HEK293 (cell line): ENCODE data around the gene TSPAN3.

Experiments used
- CTCF ChIA-PET: fragments of 350-600 bp; formaldehyde crosslinking; extraction: SDS; loops from one replicate; lab custom pipeline; 2021; ENCODE audit warnings: antibody characterized with exemption; lab: Yijun Ruan, JAX
- POLR2A ChIA-PET: fragments of 300-600 bp; formaldehyde crosslinking; extraction: SDS; loops from one replicate; lab custom pipeline; 2020; ENCODE audit warnings: antibody characterized with exemption, inconsistent platforms; lab: Yijun Ruan, JAX
- H3K27ac ChIP-seq: fragments of 200-500 bp; sonication (Bioruptor generic); 2 replicates; pipeline ENCODE4 v1.5.1; 2014; ENCODE audit warnings: low read depth, low read length, control low read depth, inconsistent platforms; ENCODE audit errors: extremely low read depth
- H3K36me3 ChIP-seq, 2 experiments: fragments of 200-500 bp in 1 of 2; sonication (Bioruptor generic) in 1 of 2; 1 replicate in 1 of 2; 2 replicates in 1 of 2; pipeline ENCODE4 v1.5.1; 2014 to 2017; ENCODE audit warnings: inconsistent platforms in 2 of 2, low read length in 2 of 2; ENCODE audit not compliant: control insufficient read depth in 2 of 2, insufficient read depth in 1 of 2
- H3K4me1 ChIP-seq: fragments of 200-500 bp; sonication (Bioruptor generic); 2 replicates; pipeline ENCODE4 v1.5.1; 2014; ENCODE audit warnings: mild to moderate bottlenecking, low read length, inconsistent platforms; ENCODE audit not compliant: control insufficient read depth, insufficient read depth
- H3K4me3 ChIP-seq: 2 replicates; pipeline ENCODE4 v1.5.1; 2011; ENCODE audit warnings: low read depth, mild to moderate bottlenecking, control low read depth, low read length, moderate library complexity
- H3K9me3 ChIP-seq: fragments of 200-500 bp; sonication (Bioruptor generic); 2 replicates; pipeline ENCODE4 v1.5.1; 2014; ENCODE audit warnings: low read depth, low read length, inconsistent platforms; ENCODE audit not compliant: control insufficient read depth, insufficient read depth
- FEZF1 ChIP-seq: fragments of 450-650 bp; formaldehyde crosslinking; IDR thresholded peaks from 2 replicates; pipeline ENCODE4 v1.5.1; 2016; ENCODE audit warnings: missing biosample characterization, missing genetic modification characterization
- GFI1B ChIP-seq: fragments of 450-650 bp; formaldehyde crosslinking; IDR thresholded peaks from 2 replicates; pipeline ENCODE4 v1.5.1; 2016; ENCODE audit warnings: missing biosample characterization, missing genetic modification characterization
- SETDB1 ChIP-seq: IDR thresholded peaks from one replicate; pipeline ENCODE4 v1.6.1; 2017; ENCODE audit warnings: mild to moderate bottlenecking, low read length, moderate library complexity, mixed read lengths; ENCODE audit not compliant: insufficient read length
- ZFP69B ChIP-seq: fragments of 450-650 bp; formaldehyde crosslinking; IDR thresholded peaks from 2 replicates; pipeline ENCODE4 v1.5.1; 2016; ENCODE audit warnings: missing biosample characterization, missing genetic modification characterization
- ZNF221 ChIP-seq: fragments of 450-650 bp; formaldehyde crosslinking; IDR thresholded peaks from 2 replicates; pipeline ENCODE4 v1.5.1; 2017; ENCODE audit warnings: missing biosample characterization, missing genetic modification characterization, borderline replicate concordance
- ZNF248 ChIP-seq: fragments of 450-650 bp; formaldehyde crosslinking; IDR thresholded peaks from 2 replicates; pipeline ENCODE4 v1.5.1; 2017; ENCODE audit warnings: missing biosample characterization, missing genetic modification characterization
- ZNF302 ChIP-seq: fragments of 450-650 bp; formaldehyde crosslinking; IDR thresholded peaks from 2 replicates; pipeline ENCODE4 v1.5.1; 2016; ENCODE audit warnings: missing biosample characterization, missing genetic modification characterization, low read depth
- ZNF311 ChIP-seq: fragments of 450-650 bp; formaldehyde crosslinking; IDR thresholded peaks from 2 replicates; pipeline ENCODE4 v1.5.1; 2017; ENCODE audit warnings: missing biosample characterization, missing genetic modification characterization, borderline replicate concordance
- ZNF571 ChIP-seq: fragments of 450-650 bp; formaldehyde crosslinking; IDR thresholded peaks from 2 replicates; pipeline ENCODE4 v1.5.0; 2017; ENCODE audit warnings: missing biosample characterization, missing genetic modification characterization
- ZNF623 ChIP-seq: fragments of 450-650 bp; formaldehyde crosslinking; IDR thresholded peaks from 2 replicates; pipeline ENCODE4 v1.5.1; 2016; ENCODE audit warnings: missing biosample characterization, missing genetic modification characterization
- ZNF777 ChIP-seq: fragments of 450-650 bp; formaldehyde crosslinking; IDR thresholded peaks from 2 replicates; pipeline ENCODE4 v1.5.1; 2017; ENCODE audit warnings: missing biosample characterization, missing genetic modification characterization, borderline replicate concordance
- TF ChIP-seq, protein P1 (sequence below): fragments of 450-650 bp; formaldehyde crosslinking; IDR thresholded peaks from 2 replicates; pipeline ENCODE4 v1.5.1; 2016; ENCODE audit warnings: missing biosample characterization, missing genetic modification characterization
- TF ChIP-seq, protein P2 (sequence below): fragments of 450-650 bp; formaldehyde crosslinking; IDR thresholded peaks from 2 replicates; pipeline ENCODE4 v1.5.1; 2017; ENCODE audit warnings: missing biosample characterization, missing genetic modification characterization
- TF ChIP-seq, protein P3 (sequence below): fragments of 450-650 bp; formaldehyde crosslinking; IDR thresholded peaks from 2 replicates; pipeline ENCODE4 v1.5.1; 2016; ENCODE audit warnings: missing biosample characterization, missing genetic modification characterization
- TF ChIP-seq, protein P4 (sequence below): fragments of 450-650 bp; formaldehyde crosslinking; IDR thresholded peaks from 2 replicates; pipeline ENCODE4 v1.5.1; 2016; ENCODE audit warnings: missing biosample characterization, missing genetic modification characterization
- TF ChIP-seq, protein P5 (sequence below): fragments of 450-650 bp; formaldehyde crosslinking; IDR thresholded peaks from 2 replicates; pipeline ENCODE4 v1.5.1; 2016; ENCODE audit warnings: missing biosample characterization, missing genetic modification characterization
- TF ChIP-seq, protein P6 (sequence below): fragments of 450-650 bp; formaldehyde crosslinking; IDR thresholded peaks from 2 replicates; pipeline ENCODE4 v1.5.1; 2016; ENCODE audit warnings: missing biosample characterization, missing genetic modification characterization
- TF ChIP-seq, protein P7 (sequence below): fragments of 450-650 bp; formaldehyde crosslinking; IDR thresholded peaks from 2 replicates; pipeline ENCODE4 v1.5.1; 2017; ENCODE audit warnings: missing biosample characterization, missing genetic modification characterization
- TF ChIP-seq, protein P8 (sequence below): fragments of 450-650 bp; formaldehyde crosslinking; IDR thresholded peaks from 2 replicates; pipeline ENCODE4 v1.5.1; 2017; ENCODE audit warnings: missing biosample characterization, missing genetic modification characterization
- TF ChIP-seq, protein P9 (sequence below): sonication (generic); formaldehyde crosslinking; IDR thresholded peaks from 2 replicates; pipeline ENCODE4 v1.8.1; 2022; ENCODE audit warnings: mild to moderate bottlenecking, moderate library complexity, missing genetic modification reagents

Gene TSPAN3

DNA sequence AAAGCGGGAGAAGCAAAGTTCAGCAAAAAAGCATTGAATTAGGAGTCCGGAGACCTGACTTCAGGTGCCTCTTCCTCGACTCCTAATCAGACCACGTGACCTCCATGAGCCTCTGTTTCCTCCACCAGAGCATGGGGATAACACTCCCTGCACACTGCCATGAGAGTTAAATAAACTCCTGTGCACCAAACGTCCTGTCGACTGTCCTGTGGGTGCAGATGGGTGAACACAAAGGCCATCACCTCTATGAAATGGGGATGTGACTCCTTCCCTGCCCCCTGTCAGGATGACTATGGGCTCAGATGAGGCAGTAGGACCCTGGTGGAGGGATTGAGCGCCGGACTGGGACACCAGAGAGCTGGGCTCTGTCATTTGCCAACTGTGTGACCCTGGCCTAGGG is 13.5 kb upstream of the TSPAN3 start:
- CTCF ChIA-PET, result interaction anchor here (1.0 kb wide), 1 partner anchor 9 kb away, joined by 3 read pairs; no protein-coding TSS in a partner anchor

More for the DNA sequence above, 13.5 kb upstream of the TSPAN3 start:
- Histone ChIP-seq H3K4me1 (peaks cover 8% of the 10 kb centered on the region), H3K36me3 (no peaks in the 10 kb centered on the region), H3K9me3 (no peaks in the 10 kb centered on the region), H3K4me3 (no peak overlapping the region), H3K27ac (peak overlapping the region; percentile 34)
- TF ChIP-seq FEZF1 (tag by site-specific recombination) (no peak), ZFP69B (tag by site-specific recombination) (no peak), ZNF571 (tag by site-specific recombination) (no peak), ZNF221 (tag by site-specific recombination) (no peak), ZNF248 (tag by site-specific recombination) (no peak), ZNF311 (no peak), GFI1B (tag by site-specific recombination) (no peak), ZNF302 (no peak), ZNF777 (no peak), SETDB1 (no peak), ZNF623 (tag by site-specific recombination) (no peak)
- TF ChIP-seq, protein P1, sequence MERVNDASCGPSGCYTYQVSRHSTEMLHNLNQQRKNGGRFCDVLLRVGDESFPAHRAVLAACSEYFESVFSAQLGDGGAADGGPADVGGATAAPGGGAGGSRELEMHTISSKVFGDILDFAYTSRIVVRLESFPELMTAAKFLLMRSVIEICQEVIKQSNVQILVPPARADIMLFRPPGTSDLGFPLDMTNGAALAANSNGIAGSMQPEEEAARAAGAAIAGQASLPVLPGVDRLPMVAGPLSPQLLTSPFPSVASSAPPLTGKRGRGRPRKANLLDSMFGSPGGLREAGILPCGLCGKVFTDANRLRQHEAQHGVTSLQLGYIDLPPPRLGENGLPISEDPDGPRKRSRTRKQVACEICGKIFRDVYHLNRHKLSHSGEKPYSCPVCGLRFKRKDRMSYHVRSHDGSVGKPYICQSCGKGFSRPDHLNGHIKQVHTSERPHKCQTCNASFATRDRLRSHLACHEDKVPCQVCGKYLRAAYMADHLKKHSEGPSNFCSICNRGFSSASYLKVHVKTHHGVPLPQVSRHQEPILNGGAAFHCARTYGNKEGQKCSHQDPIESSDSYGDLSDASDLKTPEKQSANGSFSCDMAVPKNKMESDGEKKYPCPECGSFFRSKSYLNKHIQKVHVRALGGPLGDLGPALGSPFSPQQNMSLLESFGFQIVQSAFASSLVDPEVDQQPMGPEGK (tag by site-specific recombination), result no peak
- TF ChIP-seq, protein P2, sequence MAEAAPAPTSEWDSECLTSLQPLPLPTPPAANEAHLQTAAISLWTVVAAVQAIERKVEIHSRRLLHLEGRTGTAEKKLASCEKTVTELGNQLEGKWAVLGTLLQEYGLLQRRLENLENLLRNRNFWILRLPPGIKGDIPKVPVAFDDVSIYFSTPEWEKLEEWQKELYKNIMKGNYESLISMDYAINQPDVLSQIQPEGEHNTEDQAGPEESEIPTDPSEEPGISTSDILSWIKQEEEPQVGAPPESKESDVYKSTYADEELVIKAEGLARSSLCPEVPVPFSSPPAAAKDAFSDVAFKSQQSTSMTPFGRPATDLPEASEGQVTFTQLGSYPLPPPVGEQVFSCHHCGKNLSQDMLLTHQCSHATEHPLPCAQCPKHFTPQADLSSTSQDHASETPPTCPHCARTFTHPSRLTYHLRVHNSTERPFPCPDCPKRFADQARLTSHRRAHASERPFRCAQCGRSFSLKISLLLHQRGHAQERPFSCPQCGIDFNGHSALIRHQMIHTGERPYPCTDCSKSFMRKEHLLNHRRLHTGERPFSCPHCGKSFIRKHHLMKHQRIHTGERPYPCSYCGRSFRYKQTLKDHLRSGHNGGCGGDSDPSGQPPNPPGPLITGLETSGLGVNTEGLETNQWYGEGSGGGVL (tag by site-specific recombination), result no peak
- TF ChIP-seq, protein P3, sequence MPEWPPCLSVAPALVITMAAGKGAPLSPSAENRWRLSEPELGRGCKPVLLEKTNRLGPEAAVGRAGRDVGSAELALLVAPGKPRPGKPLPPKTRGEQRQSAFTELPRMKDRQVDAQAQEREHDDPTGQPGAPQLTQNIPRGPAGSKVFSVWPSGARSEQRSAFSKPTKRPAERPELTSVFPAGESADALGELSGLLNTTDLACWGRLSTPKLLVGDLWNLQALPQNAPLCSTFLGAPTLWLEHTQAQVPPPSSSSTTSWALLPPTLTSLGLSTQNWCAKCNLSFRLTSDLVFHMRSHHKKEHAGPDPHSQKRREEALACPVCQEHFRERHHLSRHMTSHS (tag by site-specific recombination), result no peak
- TF ChIP-seq, protein P4, sequence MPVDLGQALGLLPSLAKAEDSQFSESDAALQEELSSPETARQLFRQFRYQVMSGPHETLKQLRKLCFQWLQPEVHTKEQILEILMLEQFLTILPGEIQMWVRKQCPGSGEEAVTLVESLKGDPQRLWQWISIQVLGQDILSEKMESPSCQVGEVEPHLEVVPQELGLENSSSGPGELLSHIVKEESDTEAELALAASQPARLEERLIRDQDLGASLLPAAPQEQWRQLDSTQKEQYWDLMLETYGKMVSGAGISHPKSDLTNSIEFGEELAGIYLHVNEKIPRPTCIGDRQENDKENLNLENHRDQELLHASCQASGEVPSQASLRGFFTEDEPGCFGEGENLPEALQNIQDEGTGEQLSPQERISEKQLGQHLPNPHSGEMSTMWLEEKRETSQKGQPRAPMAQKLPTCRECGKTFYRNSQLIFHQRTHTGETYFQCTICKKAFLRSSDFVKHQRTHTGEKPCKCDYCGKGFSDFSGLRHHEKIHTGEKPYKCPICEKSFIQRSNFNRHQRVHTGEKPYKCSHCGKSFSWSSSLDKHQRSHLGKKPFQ (tag by site-specific recombination), result no peak
- TF ChIP-seq, protein P5, sequence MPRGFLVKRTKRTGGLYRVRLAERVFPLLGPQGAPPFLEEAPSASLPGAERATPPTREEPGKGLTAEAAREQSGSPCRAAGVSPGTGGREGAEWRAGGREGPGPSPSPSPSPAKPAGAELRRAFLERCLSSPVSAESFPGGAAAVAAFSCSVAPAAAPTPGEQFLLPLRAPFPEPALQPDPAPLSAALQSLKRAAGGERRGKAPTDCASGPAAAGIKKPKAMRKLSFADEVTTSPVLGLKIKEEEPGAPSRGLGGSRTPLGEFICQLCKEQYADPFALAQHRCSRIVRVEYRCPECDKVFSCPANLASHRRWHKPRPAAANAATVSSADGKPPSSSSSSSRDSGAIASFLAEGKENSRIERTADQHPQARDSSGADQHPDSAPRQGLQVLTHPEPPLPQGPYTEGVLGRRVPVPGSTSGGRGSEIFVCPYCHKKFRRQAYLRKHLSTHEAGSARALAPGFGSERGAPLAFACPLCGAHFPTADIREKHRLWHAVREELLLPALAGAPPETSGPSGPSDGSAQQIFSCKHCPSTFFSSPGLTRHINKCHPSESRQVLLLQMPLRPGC (tag by site-specific recombination), result no peak
- TF ChIP-seq, protein P6, sequence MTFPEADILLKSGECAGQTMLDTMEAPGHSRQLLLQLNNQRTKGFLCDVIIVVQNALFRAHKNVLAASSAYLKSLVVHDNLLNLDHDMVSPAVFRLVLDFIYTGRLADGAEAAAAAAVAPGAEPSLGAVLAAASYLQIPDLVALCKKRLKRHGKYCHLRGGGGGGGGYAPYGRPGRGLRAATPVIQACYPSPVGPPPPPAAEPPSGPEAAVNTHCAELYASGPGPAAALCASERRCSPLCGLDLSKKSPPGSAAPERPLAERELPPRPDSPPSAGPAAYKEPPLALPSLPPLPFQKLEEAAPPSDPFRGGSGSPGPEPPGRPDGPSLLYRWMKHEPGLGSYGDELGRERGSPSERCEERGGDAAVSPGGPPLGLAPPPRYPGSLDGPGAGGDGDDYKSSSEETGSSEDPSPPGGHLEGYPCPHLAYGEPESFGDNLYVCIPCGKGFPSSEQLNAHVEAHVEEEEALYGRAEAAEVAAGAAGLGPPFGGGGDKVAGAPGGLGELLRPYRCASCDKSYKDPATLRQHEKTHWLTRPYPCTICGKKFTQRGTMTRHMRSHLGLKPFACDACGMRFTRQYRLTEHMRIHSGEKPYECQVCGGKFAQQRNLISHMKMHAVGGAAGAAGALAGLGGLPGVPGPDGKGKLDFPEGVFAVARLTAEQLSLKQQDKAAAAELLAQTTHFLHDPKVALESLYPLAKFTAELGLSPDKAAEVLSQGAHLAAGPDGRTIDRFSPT, result no peak
- TF ChIP-seq, protein P7, sequence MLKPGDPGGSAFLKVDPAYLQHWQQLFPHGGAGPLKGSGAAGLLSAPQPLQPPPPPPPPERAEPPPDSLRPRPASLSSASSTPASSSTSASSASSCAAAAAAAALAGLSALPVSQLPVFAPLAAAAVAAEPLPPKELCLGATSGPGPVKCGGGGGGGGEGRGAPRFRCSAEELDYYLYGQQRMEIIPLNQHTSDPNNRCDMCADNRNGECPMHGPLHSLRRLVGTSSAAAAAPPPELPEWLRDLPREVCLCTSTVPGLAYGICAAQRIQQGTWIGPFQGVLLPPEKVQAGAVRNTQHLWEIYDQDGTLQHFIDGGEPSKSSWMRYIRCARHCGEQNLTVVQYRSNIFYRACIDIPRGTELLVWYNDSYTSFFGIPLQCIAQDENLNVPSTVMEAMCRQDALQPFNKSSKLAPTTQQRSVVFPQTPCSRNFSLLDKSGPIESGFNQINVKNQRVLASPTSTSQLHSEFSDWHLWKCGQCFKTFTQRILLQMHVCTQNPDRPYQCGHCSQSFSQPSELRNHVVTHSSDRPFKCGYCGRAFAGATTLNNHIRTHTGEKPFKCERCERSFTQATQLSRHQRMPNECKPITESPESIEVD (tag by site-specific recombination), result no peak
- TF ChIP-seq, protein P8, sequence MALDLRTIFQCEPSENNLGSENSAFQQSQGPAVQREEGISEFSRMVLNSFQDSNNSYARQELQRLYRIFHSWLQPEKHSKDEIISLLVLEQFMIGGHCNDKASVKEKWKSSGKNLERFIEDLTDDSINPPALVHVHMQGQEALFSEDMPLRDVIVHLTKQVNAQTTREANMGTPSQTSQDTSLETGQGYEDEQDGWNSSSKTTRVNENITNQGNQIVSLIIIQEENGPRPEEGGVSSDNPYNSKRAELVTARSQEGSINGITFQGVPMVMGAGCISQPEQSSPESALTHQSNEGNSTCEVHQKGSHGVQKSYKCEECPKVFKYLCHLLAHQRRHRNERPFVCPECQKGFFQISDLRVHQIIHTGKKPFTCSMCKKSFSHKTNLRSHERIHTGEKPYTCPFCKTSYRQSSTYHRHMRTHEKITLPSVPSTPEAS (tag by site-specific recombination), result no peak
- TF ChIP-seq, protein P9, sequence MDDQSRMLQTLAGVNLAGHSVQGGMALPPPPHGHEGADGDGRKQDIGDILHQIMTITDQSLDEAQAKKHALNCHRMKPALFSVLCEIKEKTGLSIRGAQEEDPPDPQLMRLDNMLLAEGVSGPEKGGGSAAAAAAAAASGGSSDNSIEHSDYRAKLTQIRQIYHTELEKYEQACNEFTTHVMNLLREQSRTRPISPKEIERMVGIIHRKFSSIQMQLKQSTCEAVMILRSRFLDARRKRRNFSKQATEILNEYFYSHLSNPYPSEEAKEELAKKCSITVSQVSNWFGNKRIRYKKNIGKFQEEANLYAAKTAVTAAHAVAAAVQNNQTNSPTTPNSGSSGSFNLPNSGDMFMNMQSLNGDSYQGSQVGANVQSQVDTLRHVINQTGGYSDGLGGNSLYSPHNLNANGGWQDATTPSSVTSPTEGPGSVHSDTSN (CRISPR knock-in tag), result no peak
- POLR2A ChIA-PET, result interaction anchor here (2.5 kb wide), 1 partner anchor 13 kb away, joined by 12 read pairs; the partner anchor contains the start of gene TSPAN3
